Measurements from ENCODE around the gene YIPF5.

DNA sequence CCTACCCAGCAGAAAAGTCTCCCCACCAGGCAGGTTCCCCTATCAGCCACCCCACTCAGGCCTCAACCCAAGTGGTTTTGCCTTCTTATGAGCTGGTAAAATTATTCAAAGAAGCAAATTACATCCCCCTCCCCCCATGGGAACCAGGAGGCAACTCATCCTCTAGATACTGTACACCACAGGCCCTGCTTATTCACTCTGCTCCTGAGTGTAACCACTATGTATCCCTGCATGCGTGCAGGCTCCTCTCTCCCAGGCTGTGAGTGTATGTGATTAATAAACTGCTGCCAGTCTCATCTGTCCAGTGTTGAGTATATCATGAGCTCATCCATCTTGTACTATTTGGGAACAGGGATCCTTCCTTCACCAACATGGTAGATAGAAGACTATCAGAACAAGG lies 8.8 kb upstream of the YIPF5 start:
- TF ChIP-seq, protein P1, sequence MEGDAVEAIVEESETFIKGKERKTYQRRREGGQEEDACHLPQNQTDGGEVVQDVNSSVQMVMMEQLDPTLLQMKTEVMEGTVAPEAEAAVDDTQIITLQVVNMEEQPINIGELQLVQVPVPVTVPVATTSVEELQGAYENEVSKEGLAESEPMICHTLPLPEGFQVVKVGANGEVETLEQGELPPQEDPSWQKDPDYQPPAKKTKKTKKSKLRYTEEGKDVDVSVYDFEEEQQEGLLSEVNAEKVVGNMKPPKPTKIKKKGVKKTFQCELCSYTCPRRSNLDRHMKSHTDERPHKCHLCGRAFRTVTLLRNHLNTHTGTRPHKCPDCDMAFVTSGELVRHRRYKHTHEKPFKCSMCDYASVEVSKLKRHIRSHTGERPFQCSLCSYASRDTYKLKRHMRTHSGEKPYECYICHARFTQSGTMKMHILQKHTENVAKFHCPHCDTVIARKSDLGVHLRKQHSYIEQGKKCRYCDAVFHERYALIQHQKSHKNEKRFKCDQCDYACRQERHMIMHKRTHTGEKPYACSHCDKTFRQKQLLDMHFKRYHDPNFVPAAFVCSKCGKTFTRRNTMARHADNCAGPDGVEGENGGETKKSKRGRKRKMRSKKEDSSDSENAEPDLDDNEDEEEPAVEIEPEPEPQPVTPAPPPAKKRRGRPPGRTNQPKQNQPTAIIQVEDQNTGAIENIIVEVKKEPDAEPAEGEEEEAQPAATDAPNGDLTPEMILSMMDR (conservative IDR thresholded peaks at IDR 0.05; ENCODE audit: low read depth, low read length): no peak
- TF ChIP-seq EZH2 (IDR thresholded peaks at IDR 0.05; ENCODE audit: borderline replicate concordance, low read depth, low read length, poor library complexity, severe bottlenecking): no peak

Data from A673 (cell line).